Osteoblast (primary cell): Measurements from ENCODE around the gene CXCR3. TPM values are rescaled to one million over a fixed set of nuclear protein-coding genes. Genes with fewer than 3 reads are reported as not detected.

ENCODE experiments used
- DNase-seq: peaks from one replicate; pipeline ENCODE4 v3.0.0; 2011; ENCODE audit warnings: low spot score, mixed read lengths; ENCODE audit not compliant: insufficient read length; ENCODE audit errors: missing footprints
- H2AFZ ChIP-seq: 2 replicates; pipeline ENCODE4 v1.6.0; 2011; ENCODE audit warnings: mild to moderate bottlenecking, low read length
- H3K27ac ChIP-seq: 2 replicates; pipeline ENCODE4 v1.5.1; 2011; ENCODE audit warnings: mild to moderate bottlenecking, low read depth, low read length, moderate library complexity
- H3K27me3 ChIP-seq: 2 replicates; pipeline ENCODE4 v1.6.0; 2012; ENCODE audit warnings: mild to moderate bottlenecking, control low read depth, inconsistent platforms, low read length, moderate library complexity; ENCODE audit not compliant: insufficient read depth
- H3K36me3 ChIP-seq: 2 replicates; pipeline ENCODE4 v1.5.1; 2011; ENCODE audit warnings: mild to moderate bottlenecking, low read length, control low read depth, moderate library complexity; ENCODE audit not compliant: insufficient read depth
- H3K4me1 ChIP-seq: 2 replicates; pipeline ENCODE4 v1.5.1; 2011; ENCODE audit warnings: mild to moderate bottlenecking, low read length, control low read depth, moderate library complexity; ENCODE audit not compliant: insufficient read depth
- H3K4me2 ChIP-seq: 2 replicates; pipeline ENCODE4 v1.6.0; 2011; ENCODE audit warnings: mild to moderate bottlenecking, low read length; ENCODE audit not compliant: insufficient read depth
- H3K4me3 ChIP-seq: fragments of 200-600 bp; sonication (generic); 3 replicates; pipeline ENCODE4 v1.5.1; 2012; ENCODE audit warnings: mild to moderate bottlenecking, low read length, inconsistent platforms; ENCODE audit not compliant: insufficient read depth
- H3K79me2 ChIP-seq: 2 replicates; pipeline ENCODE4 v1.6.0; 2012; ENCODE audit warnings: mild to moderate bottlenecking, low read length, control low read depth, inconsistent platforms; ENCODE audit not compliant: insufficient read depth
- H3K9me3 ChIP-seq: 2 replicates; pipeline ENCODE4 v1.5.1; 2011; ENCODE audit warnings: low read depth, low read length, control low read depth
- H4K20me1 ChIP-seq: 2 replicates; pipeline ENCODE4 v1.6.0; 2012; ENCODE audit warnings: mild to moderate bottlenecking, low read length, control low read depth; ENCODE audit not compliant: insufficient read depth
- CTCF ChIP-seq: IDR thresholded peaks from 2 replicates; pipeline ENCODE4 v1.5.1; 2011; ENCODE audit warnings: mild to moderate bottlenecking, low read depth, low read length, moderate library complexity; ENCODE audit errors: extremely low read depth
- total RNA-seq: library from RNA; depleted of rRNA; stranded (reverse); fragments of >200 nt; gene quantifications from 2 replicates; pipeline ENCODE4 v1.2.3, GENCODE V29; 2012

CXCR3 gene
- total RNA-seq, 1 donor = not detected

- no peaks in the 10 kb centered on the region for H3K9me3 ChIP-seq
- DNase-seq = no peak
These were observed 9.5 kb upstream of the CXCR3 start for GRCh38 chrX:71627588-71628404.

GRCh38 chrX:71626576-71626975 lies 8.3 kb upstream of the CXCR3 start:
- Histone ChIP-seq H3K27me3 (no peaks in the 10 kb centered on the region), H3K36me3 (no peaks in the 10 kb centered on the region), H3K79me2 (no peaks in the 10 kb centered on the region), H3K27ac (no peak overlapping the region), H4K20me1 (peaks cover 3% of the 10 kb centered on the region), H3K9me3 (no peaks in the 10 kb centered on the region), H3K4me3 (no peak overlapping the region), H3K4me2 (no peak overlapping the region), H2AFZ (no peak overlapping the region), H3K4me1 (no peaks in the 10 kb centered on the region)
- DNase-seq = no peak
- no peak for TF ChIP-seq CTCF

More at GRCh38 chrX:71627588-71628404, 9.5 kb upstream of the CXCR3 start:
- Histone ChIP-seq H3K27me3 (peaks cover 4% of the 10 kb centered on the region), H3K4me1 (no peaks in the 10 kb centered on the region), H3K4me2 (no peak overlapping the region), H3K27ac (no peak overlapping the region), H4K20me1 (no peaks in the 10 kb centered on the region), H3K79me2 (no peaks in the 10 kb centered on the region), H2AFZ (no peak overlapping the region), H3K36me3 (no peaks in the 10 kb centered on the region), H3K4me3 (no peak overlapping the region)
- TF ChIP-seq CTCF = no peak

- no peak overlapping the region for H3K27ac ChIP-seq
- no peaks in the 10 kb centered on the region for H3K27me3 ChIP-seq
- H3K9me3 ChIP-seq = no peaks in the 10 kb centered on the region
- no peaks in the 10 kb centered on the region for H3K36me3 ChIP-seq
- H4K20me1 ChIP-seq = peaks cover 3% of the 10 kb centered on the region
- DNase-seq = no peak
- no peak overlapping the region for H2AFZ ChIP-seq
- no peak overlapping the region for H3K4me2 ChIP-seq
- no peak overlapping the region for H3K4me3 ChIP-seq
- no peaks in the 10 kb centered on the region for H3K79me2 ChIP-seq
- TF ChIP-seq CTCF = no peak
- no peaks in the 10 kb centered on the region for H3K4me1 ChIP-seq
These were observed 7.2 kb upstream of the CXCR3 start for GRCh38 chrX:71625471-71625870.

GRCh38 chrX:71623714-71624113 lies 5.4 kb upstream of the CXCR3 start:
- Histone ChIP-seq H3K9me3 (no peaks in the 10 kb centered on the region), H3K4me3 (no peak overlapping the region), H3K27ac (no peak overlapping the region), H3K27me3 (no peaks in the 10 kb centered on the region), H3K4me1 (no peaks in the 10 kb centered on the region), H4K20me1 (peaks cover 6% of the 10 kb centered on the region), H3K36me3 (no peaks in the 10 kb centered on the region), H2AFZ (no peak overlapping the region), H3K79me2 (no peaks in the 10 kb centered on the region), H3K4me2 (no peak overlapping the region)
- TF ChIP-seq CTCF = no peak
- DNase-seq = no peak
